MM.1S (cell line): ENCODE data around the gene TNFRSF1A.

Source experiments
- DNase-seq: peaks from one replicate; pipeline ENCODE4 v3.0.0-alpha.2; 2015
- H2AFZ ChIP-seq: fragments of 300-600 bp; sonication (generic); 2 replicates; pipeline ENCODE4 v1.6.0; 2016; ENCODE audit warnings: antibody characterized with exemption, low read length
- H3F3A ChIP-seq: fragments of 300-600 bp; sonication (generic); 2 replicates; pipeline ENCODE4 v1.6.1; 2016; ENCODE audit warnings: mild to moderate bottlenecking, antibody characterized with exemption, low read length, moderate library complexity, mixed read lengths; ENCODE audit not compliant: insufficient read depth
- H3K27ac ChIP-seq: fragments of 300-600 bp; sonication (generic); 2 replicates; pipeline ENCODE4 v1.5.1; 2016; ENCODE audit warnings: mild to moderate bottlenecking, low read length
- H3K27me3 ChIP-seq: fragments of 300-600 bp; sonication (generic); replicated peaks from 2 replicates; pipeline ENCODE4 v1.6.0; 2016; ENCODE audit warnings: low read length; ENCODE audit not compliant: insufficient read depth
- H3K36me3 ChIP-seq: fragments of 300-600 bp; sonication (generic); replicated peaks from 2 replicates; pipeline ENCODE4 v1.6.1; 2016; ENCODE audit warnings: mild to moderate bottlenecking, low read length, mixed read lengths; ENCODE audit not compliant: insufficient read depth
- H3K4me1 ChIP-seq: fragments of 300-600 bp; sonication (generic); 2 replicates; pipeline ENCODE4 v1.6.1; 2016; ENCODE audit warnings: low read length, mixed read lengths
- H3K4me2 ChIP-seq: fragments of 300-600 bp; sonication (generic); 2 replicates; pipeline ENCODE4 v1.6.0; 2016; ENCODE audit warnings: low read depth, low read length
- H3K4me3 ChIP-seq: fragments of 300-600 bp; sonication (generic); 2 replicates; pipeline ENCODE4 v1.5.1; 2016; ENCODE audit warnings: low read length, mixed read lengths
- H3K79me2 ChIP-seq: fragments of 300-600 bp; sonication (generic); 2 replicates; pipeline ENCODE4 v1.6.1; 2016; ENCODE audit warnings: mixed run types, low read length, mixed read lengths
- H3K9ac ChIP-seq: fragments of 300-600 bp; sonication (generic); 2 replicates; pipeline ENCODE4 v1.6.1; 2016; ENCODE audit warnings: low read length, mixed read lengths
- H3K9me2 ChIP-seq: fragments of 300-600 bp; sonication (generic); replicated peaks from 2 replicates; pipeline ENCODE4 v1.6.1; 2016; ENCODE audit warnings: mild to moderate bottlenecking, low read length, mixed read lengths; ENCODE audit not compliant: insufficient read depth
- H3K9me3 ChIP-seq: fragments of 300-600 bp; sonication (generic); replicated peaks from 2 replicates; pipeline ENCODE4 v1.6.1; 2016; ENCODE audit warnings: mild to moderate bottlenecking, low read length, mixed read lengths; ENCODE audit not compliant: insufficient read depth
- H4K20me1 ChIP-seq: fragments of 300-600 bp; sonication (generic); 2 replicates; pipeline ENCODE4 v1.6.1; 2016; ENCODE audit warnings: mild to moderate bottlenecking, low read length, moderate library complexity, mixed read lengths; ENCODE audit not compliant: insufficient read depth
- EZH2 ChIP-seq: fragments of 300-600 bp; sonication (generic); optimal IDR thresholded peaks from 2 replicates; pipeline ENCODE3; 2017; ENCODE audit warnings: low read depth, mild to moderate bottlenecking, antibody characterized with exemption, low read length, mixed read lengths
- EZH2phosphoT487 ChIP-seq: fragments of 300-600 bp; sonication (generic); IDR thresholded peaks from 2 replicates; pipeline ENCODE4 v1.6.1; 2018; ENCODE audit warnings: antibody characterized with exemption, low read length
- TF ChIP-seq, protein P1 (sequence below): fragments of 300-600 bp; sonication (generic); IDR thresholded peaks from 2 replicates; pipeline ENCODE4 v1.5.1; 2016; ENCODE audit warnings: antibody characterized with exemption, low read length, mixed read lengths

The TNFRSF1A gene

DNA sequence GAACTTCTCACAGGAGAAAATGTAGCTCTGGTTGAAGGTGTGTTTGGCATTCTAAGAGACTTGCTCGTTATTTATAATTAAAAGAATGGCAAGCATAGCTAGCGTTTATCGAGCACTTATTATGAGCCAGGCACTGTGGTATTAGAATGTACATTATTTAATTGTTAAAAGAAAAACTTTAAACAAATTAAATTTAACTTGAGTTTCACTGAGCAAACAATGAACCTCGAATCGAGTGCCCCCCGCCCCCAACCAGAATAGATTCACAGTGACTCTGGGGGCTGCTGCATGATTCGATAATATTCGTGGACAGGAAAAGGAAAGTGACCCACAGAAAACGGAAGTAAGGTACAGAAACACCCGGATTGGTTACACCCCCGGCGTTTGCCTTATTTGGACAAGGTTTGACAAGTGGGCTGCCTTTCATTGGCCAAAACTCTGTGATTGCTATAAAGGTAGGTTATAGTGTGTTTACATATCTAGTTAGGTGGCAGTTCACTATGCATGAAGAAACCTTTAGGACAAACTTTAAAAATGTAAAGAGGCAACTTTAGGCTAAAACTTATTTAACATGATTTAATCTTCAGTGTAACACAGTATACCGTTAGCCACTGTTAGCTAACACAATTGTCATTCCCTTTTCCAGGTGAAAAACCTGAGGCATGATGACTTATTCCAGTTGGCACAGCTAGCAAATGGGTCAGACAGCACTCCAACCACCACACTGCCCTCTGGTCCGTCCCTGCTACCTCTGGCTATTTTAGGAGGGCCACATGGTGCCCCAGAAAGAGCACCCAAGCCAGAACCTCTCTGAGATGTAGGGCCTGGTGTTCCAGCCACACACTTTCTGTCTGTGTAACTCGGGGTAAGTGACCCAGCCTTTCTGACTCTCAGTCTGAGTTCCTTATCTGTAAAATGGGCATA lies 26.4 kb upstream of the TNFRSF1A start:
- TF ChIP-seq EZH2 (no peak), EZH2phosphoT487 (no peak)
- TF ChIP-seq, protein P1, sequence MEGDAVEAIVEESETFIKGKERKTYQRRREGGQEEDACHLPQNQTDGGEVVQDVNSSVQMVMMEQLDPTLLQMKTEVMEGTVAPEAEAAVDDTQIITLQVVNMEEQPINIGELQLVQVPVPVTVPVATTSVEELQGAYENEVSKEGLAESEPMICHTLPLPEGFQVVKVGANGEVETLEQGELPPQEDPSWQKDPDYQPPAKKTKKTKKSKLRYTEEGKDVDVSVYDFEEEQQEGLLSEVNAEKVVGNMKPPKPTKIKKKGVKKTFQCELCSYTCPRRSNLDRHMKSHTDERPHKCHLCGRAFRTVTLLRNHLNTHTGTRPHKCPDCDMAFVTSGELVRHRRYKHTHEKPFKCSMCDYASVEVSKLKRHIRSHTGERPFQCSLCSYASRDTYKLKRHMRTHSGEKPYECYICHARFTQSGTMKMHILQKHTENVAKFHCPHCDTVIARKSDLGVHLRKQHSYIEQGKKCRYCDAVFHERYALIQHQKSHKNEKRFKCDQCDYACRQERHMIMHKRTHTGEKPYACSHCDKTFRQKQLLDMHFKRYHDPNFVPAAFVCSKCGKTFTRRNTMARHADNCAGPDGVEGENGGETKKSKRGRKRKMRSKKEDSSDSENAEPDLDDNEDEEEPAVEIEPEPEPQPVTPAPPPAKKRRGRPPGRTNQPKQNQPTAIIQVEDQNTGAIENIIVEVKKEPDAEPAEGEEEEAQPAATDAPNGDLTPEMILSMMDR, result no peak
- peak overlapping the region; percentile 26; the same call in 1 of the 2 replicates for H3K27ac ChIP-seq

DNA sequence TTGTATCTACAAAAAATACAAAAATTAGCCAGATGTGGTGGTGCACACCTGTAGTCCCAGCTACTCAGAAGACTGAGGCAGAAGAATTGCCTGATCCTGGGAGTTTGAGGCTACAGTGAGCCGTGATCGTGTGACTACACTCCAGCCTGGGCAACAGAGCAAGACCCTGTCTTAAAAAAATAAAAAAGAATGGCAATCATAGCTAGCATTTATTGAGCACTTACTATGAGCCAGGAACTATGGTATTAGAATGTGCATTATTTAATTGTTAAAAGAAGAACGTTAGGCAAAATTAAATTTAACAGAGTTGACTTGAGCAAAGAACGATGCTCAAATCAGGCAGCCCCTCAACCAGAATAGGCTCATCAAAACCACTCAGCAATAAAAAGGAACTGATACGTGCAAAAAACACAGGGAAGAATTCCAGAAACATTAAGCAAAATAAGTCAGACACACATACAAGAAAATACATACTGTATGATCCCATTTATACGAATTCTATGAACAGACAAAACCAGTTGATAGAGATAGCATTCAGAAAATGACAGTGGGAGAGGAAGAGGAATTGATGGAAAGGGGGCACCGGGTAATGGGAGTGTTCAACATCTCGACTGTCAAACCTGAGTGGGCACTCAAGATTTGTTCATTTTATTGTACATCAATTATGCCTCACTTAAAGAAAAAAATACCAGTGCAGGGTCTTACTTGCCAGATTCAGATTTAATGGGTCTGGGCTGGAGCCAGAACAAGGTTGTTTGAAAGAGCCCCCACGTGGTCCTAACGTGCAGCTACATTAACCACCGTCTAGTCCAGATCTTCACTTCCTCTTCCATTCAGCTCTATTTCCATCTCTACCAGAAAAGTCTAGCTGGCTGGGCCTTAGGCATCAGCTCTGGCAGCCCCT lies 25.4 kb upstream of the TNFRSF1A start:
- no peak overlapping the region for H3K4me3 ChIP-seq
- no peaks in the 10 kb centered on the region for H4K20me1 ChIP-seq
- H3K9me2 ChIP-seq, result no peaks in the 10 kb centered on the region
- H3F3A ChIP-seq, result peaks cover 24% of the 10 kb centered on the region
- peaks cover 23% of the 10 kb centered on the region for H3K4me1 ChIP-seq
- no peaks in the 10 kb centered on the region for H3K79me2 ChIP-seq
- no peaks in the 10 kb centered on the region for H3K27me3 ChIP-seq
- H3K9ac ChIP-seq, result no peak overlapping the region
- H2AFZ ChIP-seq, result no peak overlapping the region
- DNase-seq, result peak; percentile 57
- H3K27ac ChIP-seq, result peak overlapping the region; percentile 26; the same call in 1 of the 2 replicates
- no peaks in the 10 kb centered on the region for H3K36me3 ChIP-seq
- H3K9me3 ChIP-seq, result no peaks in the 10 kb centered on the region
- TF ChIP-seq, protein P1, result peak; percentile 50
- TF ChIP-seq EZH2phosphoT487 (no peak), EZH2 (no peak)
- H3K4me2 ChIP-seq, result peak overlapping the region; percentile 10; the same call in 1 of the 2 replicates

More for the DNA sequence above, 26.4 kb upstream of the TNFRSF1A start:
- H3K27me3 ChIP-seq, result no peaks in the 10 kb centered on the region
- H3K4me3 ChIP-seq, result no peak overlapping the region
- peak; percentile 43 for DNase-seq
- peaks cover 21% of the 10 kb centered on the region for H3F3A ChIP-seq
- H3K9ac ChIP-seq, result no peak overlapping the region
- no peaks in the 10 kb centered on the region for H4K20me1 ChIP-seq
- H2AFZ ChIP-seq, result no peak overlapping the region
- H3K9me2 ChIP-seq, result no peaks in the 10 kb centered on the region
- peak overlapping the region; percentile 10; the same call in 1 of the 2 replicates for H3K4me2 ChIP-seq
- peaks cover 27% of the 10 kb centered on the region for H3K4me1 ChIP-seq
- no peaks in the 10 kb centered on the region for H3K79me2 ChIP-seq
- H3K9me3 ChIP-seq, result no peaks in the 10 kb centered on the region
- no peaks in the 10 kb centered on the region for H3K36me3 ChIP-seq

DNA sequence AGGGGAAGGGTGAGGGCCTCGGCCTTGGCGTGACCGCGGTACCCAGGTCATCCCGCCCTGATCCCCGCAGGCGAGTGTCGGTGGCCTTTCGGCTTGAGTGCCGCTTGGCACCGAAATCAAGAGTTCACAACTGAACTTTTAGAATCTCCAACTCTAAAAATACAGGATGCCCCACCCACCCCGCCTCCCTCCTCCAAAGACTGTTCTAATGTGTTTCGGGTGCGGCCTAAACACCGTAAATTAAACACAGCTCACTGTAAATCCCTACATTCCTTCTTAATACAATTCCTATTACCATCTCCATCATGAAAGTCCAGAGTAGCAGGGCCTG lies 22.1 kb upstream of the TNFRSF1A start:
- H3K27me3 ChIP-seq, result no peaks in the 10 kb centered on the region
- no peaks in the 10 kb centered on the region for H3K36me3 ChIP-seq
- H3K9ac ChIP-seq, result peak overlapping the region; percentile 93
- peaks cover 50% of the 10 kb centered on the region for H3K4me1 ChIP-seq
- peaks cover 49% of the 10 kb centered on the region for H3F3A ChIP-seq
- peak; percentile 59 for DNase-seq
- TF ChIP-seq EZH2phosphoT487 (no peak), EZH2 (no peak)
- TF ChIP-seq, protein P1, result no peak
- no peaks in the 10 kb centered on the region for H3K9me2 ChIP-seq
- no peaks in the 10 kb centered on the region for H4K20me1 ChIP-seq
- H3K4me3 ChIP-seq, result peak overlapping the region; percentile 82
- peak overlapping the region; percentile 85 for H2AFZ ChIP-seq
- peak overlapping the region; percentile 94 for H3K4me2 ChIP-seq
- no peaks in the 10 kb centered on the region for H3K9me3 ChIP-seq
- H3K79me2 ChIP-seq, result no peaks in the 10 kb centered on the region
- peak overlapping the region; percentile 91 for H3K27ac ChIP-seq
